Occipital lobe (tissue), 2 donors: Measurements from ENCODE around the gene TH. TPM values are rescaled to one million over a fixed set of nuclear protein-coding genes. Genes with fewer than 3 reads are reported as not detected.
A peak's percentile ranks its signal among the peaks of the same experiment; 100 is the strongest.

ENCODE experiments used
- DNase-seq: peaks from one replicate; lab custom pipeline; 2025; lab: John Stamatoyannopoulos, UW
- total RNA-seq: library from RNA; depleted of rRNA; stranded (reverse); fragments of >200 nt; gene quantifications from one replicate; pipeline ENCODE4 v1.2.3, GENCODE V29; 2014

TH gene
- total RNA-seq, 1 donor from 2014 or later, result not detected

DNA sequence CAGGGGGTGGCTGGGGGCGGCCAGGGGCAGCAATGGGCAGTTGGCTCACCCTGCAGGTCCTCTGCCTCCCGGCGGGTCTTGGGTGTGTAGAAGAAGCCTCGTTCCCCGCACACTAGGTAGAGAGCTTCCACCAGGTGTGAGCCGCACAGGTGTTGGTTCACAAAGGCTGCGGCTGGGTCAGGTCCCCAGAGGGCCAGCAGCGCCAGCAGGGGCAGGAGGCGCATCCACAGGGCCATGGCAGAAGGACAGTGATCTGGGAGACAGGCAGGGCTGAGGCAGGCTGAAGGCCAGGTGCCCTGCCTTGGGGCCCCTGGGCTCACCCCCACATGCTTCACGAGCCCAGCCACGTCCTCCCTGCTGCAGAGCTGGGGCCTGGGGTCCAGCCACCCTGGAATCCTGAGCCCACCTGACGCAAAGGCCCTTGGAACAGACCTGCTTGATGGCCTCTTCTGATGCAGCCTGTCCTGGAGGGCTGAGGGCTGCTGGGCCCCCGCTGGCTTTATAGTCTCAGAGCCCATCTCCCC lies 10.8 kb downstream of the TH start, which contains the start of gene INS:
INS (minus strand) TSS at position 474 of the 524 bp plus-strand sequence; CDS start at position 236, 238 bp downstream.
- no peak for DNase-seq

DNA sequence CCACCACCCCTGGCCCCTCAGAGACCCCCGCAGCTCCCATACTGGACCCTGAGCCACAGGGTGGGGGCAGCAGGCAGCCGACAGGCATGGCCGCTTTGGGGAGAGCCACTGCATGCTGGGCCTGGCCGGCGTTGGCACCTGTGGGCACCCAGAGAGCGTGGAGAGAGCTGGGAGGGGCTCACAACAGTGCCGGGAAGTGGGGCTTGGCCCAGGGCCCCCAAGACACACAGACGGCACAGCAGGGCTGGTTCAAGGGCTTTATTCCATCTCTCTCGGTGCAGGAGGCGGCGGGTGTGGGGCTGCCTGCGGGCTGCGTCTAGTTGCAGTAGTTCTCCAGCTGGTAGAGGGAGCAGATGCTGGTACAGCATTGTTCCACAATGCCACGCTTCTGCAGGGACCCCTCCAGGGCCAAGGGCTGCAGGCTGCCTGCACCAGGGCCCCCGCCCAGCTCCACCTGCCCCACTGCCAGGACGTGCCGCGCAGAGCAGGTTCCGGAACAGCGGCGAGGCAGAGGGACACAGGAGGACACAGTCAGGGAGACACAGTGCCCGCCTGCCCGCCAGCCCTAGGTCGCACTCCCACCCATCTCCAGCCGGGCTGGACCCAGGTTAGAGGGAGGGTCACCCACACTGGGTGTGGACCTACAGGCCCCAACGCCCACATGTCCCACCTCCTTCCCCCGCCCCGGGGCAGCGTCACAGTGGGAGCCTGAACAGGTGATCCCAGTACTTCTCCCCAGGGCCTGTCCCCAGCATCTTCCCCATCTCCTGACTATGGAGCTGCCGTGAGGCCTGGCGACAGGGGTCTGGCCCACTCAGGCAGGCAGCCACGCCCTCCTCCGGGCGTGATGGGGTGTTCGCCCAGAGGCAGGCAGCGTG lies 11.8 kb downstream of the TH start:
- DNase-seq, result no peak

DNA sequence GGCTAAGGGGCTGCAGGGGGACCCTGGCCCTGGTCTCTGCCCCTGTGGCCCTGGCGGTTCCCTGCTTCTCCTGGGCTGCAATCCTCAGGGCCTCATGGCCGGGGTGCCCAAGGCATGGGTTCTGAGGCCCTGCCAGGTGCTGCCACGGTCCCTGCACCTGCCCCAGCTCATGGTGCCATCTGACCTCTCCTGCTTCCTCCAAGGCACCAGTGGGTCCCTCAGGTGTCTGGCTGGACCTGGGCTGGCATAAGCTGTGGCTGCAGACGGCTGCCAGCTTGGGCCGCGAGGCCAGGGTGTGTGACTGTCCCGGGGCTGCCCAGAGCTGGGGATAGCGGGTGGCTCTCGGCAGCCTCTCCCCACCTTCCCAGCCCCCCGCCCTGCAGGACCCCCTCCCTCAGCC lies 12.6 kb downstream of the TH start:
- DNase-seq, result no peak

DNA sequence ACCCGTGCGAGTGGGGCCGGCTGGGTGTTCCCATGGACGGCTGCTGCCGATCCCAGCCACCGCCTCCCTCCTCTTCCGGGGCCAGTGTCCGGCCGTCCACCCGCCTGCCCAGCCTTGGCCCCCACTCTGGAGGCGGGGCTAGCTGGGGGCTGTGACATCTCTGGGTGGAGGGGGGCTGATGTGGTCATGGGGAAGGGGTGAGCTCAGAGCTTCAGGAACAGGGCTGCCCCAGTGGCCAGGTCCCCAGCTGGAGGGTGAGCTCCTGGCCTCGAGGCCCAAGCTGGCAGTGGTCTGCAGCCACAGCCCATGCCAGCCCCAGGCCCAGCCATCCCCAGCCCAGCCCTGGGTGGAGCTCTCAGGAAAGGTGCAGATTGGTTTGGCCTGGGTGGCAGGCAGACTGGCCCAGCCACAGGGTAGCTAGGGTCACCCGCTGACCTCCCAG lies 13.3 kb downstream of the TH start:
- no peak for DNase-seq

DNA sequence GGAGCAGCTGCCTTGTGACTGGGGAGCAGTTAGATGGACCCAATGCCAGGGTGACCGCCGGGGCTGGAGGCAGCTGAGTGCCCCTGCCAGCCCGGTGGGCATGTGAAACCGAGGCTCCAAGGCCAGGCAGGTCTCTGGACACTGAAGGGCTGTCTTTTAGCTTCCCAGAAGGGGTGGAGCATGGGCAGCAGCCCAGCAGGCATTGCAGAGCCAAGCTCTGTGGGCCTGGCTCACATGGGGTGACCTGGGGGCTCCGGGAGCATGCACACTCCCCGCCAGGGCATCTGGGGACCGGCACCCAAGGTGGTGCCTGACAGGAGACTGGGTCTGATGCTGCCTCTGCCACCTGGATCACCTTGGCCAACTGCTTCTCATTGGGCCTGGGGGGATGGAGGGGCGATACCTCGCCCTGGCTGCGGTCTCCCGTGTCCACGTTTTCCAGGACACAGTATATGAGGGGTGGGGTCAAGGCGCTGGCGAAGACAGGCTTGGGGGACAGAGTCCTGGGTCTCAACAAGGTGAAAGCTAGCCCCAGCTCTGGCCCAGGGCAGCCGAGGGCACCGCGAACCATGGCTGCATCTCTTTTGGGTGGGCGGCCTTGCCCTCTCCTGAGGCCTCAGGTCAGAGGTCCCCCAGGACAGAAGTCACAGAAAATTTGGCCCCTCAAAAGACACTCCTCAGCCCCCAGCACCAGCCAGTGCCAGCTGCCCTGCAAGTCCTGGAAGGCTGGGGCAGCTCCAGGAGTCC lies 14.1 kb downstream of the TH start:
- no peak for DNase-seq

DNA sequence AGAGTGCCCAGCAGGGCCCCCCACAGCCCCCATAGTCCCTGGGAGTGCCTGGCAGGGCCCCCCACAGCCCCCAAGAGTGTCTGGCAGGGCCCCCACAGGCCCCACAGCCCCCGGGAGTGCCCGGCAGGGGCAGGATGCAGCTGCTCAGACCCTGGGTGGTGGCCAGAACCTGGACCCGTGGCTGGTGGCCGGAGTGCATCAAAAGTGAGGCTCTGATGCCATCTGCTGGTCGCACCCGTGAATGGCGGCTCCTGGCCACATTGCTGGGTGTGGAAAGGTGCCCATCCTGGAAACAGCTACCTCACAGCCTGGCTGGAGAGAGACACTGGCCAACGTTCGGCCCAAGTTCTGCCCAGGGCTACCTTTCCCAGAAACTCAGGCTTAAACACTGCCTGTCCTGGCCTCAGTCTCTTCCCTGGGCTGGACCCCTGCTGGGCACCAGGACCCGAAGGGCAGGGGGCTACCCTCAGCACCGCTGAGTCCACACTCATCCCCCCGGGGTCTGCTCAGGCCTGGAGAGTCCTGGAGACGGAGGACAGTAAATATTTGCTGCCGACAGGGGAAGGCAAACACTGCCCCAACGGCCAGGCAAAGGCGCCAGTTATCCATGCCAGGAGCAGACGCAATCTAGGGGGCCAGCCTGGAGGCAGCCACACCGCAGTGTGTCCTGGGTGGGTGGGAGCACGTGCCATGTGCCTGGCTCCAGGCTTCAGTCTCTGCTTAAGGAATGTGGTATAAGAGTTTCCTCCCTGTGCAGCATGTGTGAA lies 15.0 kb downstream of the TH start:
- peak; percentile 26 for DNase-seq

DNA sequence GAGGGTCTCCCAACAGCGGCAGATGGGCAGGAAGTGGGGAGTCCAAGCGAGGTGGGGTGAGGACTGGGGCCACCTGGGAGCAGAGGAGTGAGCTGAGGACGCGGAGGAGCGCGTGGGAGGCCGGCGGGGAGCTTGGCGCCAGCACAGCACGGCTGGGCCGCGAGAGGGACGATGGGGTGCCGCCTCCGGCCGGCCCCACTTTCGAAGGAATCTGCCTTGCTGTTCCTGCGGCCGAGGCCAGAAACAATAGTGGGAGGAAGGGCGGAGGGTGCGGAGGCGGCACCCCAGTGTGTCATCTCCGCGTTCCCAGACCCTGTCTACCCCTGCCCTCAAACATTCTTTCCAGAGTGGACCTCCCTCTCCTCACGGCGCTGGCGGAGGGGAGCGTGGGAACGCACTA lies 16.1 kb downstream of the TH start:
- no peak for DNase-seq

DNA sequence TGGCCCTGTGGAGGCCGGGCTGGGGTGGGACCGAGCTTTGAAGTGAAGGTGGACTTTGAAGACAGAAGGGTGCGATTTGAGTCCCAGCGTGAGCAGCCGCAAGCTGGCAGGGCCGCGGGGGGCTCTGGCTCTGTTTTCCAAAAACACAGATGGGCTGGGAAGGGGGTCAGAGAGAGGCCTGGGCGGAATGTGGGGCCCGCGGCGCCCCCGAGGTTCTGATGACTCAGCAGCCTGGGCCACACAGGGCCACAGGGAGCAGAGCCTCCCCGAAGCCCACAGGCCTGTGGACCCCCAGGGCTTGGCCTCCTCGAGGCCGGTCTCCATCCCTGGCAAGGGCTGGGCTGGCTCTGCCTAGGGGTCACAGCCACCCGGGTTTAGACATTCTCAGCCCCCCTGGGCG lies 16.7 kb downstream of the TH start:
- no peak for DNase-seq

DNA sequence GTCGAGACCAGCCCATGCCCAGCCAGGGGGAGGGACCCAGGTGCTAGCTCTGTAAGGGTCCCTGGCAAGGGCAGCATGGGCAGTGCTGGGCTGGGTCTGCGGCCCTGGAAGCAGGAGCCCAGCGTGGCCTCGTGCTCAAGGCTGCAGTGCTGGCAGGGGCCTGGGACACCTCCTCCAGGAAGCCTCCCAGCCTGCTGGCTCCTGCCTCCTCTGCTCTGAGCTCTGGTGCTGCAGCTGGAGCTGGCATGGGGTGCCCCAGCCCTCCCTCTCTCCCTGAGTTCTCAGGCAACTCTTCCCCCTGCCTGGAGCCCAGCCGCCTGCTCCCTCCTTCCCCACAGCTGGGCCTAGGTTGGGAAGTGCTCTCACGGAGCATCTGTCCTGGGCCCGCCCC lies 17.4 kb downstream of the TH start:
- no peak for DNase-seq

DNA sequence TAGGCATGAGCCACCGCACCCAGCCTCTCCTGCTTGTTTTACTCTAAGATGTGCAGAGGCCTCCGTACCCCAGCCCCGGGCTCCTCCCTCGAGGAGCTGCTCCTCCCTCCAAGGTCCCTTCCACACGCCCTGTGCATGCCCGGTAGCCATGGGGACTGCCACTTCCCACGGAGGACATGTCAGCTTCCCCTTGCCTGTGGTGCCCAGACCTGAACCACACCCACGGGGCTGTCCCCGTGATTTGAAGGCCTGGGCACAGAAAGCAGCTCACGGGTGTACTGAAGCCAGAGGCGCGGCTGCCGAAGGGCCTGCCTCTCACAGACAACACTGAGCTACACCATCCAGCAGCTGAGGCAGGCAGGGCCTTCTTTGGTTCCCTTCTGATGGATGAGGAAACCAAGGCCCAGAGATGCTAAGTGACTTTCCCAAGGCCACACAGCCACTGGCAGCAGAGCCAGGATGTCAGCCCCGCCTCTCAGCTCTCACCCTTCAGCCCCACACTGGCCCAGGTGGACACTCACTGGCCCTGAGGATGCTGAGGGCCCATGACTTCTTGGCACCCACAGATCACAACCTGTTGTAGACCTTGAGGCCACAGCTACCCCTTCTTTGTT lies 17.9 kb downstream of the TH start:
- DNase-seq, result no peak

DNA sequence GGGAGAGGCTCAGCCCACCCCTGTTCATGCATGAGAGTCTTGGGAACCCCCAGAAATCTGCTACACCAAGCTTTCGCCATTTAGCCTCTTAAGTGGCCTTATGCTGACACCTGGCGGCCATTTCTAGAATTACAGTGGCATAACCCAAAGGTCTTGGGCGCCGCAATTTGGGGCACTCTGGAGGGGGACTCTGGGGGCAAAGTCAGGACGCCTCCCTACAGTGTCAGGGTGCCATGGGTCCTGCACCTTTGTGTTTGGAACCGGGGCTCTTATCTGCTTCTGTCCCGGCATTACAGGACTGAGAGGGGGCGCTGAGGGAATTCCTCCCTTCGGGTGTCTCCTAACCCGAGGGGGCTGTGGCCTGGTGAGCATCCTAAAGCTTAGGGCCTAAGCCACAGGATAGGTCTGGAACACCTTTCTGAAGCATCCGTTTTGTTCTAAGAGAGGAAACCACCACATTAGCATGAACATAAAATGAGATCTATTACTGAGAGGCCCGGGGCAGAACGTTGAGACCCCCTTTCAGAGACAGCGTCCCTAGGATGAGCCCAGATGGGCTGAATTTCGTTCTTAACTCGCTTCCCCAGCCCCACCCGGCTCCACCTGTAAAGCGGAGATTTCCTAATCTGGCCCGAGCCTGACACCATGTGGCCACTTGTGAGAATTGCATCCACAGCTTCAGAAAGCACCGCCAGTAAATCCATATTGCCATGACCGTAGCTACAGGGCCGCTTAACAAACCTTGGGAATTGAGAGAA lies 19.9 kb downstream of the TH start:
- DNase-seq, result peak; percentile 34

DNA sequence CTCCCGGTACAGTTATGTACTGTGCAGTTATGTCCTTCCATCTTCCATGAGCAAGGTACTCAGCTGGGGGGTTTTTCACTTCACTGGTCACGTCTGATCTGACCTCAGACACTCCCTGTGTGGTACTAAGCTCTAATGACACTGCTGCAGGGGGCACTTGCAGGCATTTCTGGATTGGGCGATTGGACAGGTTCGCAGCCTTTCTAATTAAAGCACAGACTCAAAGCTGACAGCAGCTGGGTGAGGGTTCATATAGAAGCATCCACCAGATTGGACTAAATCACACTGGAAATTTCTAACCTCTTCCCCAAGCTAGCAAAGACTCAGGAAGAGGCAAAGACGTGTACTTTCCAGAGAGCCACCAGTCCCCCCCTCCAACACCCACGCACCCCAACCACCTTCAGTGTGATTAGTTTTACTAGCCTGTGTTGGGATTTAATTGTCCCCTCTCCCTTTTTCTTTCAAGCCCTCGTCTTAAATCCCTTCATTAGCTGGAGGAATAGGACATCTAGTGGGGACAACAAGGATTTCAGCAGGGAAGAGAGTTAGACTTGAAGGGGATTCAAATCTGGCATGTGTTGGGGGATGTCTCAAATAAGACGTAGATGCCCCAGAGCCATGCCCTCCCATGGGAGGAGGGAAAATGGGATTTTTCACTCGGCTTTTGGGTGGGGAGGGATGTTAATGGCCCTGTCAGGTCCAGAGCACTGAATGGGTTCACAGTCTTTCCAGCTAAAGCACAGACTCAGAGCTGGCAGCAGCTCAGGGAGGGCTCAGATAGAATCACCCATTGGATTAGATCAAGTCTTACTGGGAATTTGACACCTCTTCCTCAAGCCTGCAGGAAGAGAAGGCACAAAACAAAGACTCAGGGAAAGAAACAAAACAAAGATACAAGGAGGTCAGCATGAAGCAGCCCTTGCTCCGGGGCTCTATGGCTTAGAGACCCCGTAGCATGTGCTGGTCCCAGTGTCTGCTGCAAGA lies 21.5 kb downstream of the TH start:
- DNase-seq, result no peak

DNA sequence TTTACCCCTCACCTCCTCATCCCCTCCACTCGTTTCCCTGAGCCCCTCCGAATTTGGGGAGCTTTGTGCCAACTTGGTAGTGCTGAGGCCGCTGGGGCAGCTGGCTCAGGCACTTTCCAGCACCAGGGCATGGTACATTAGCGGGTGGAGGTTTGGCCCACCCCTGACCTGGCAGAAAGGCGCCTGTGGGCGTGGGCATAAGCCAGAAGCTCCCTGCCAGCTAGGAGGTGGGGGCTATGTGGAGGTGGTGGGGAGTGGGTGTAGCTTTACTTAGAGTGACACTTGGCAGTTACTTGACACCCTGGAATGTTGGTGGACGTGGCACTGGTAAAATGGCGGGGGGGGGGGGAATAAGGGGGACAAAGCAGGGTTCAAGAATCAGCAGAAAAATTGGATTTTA lies 22.2 kb downstream of the TH start:
- no peak for DNase-seq

DNA sequence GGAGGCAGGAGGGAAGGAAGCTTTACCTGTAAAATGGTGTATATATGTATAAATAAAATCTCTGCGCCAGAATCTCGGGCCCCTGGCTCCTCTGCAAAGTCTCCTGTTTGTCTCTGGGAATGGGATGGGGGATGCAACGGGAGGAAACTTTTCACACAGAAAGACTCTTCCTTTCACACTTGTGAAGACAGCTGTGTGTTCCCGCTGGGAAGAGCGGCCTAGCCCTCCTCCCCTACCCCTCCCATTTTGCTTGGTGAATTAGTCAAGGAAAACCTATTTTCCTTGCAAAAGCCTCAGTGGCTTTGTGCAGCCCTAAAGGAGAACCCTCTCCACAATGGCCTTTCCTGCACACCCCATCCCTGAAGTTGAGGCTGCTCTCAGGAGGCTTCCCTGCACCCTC lies 23.0 kb downstream of the TH start:
- no peak for DNase-seq

DNA sequence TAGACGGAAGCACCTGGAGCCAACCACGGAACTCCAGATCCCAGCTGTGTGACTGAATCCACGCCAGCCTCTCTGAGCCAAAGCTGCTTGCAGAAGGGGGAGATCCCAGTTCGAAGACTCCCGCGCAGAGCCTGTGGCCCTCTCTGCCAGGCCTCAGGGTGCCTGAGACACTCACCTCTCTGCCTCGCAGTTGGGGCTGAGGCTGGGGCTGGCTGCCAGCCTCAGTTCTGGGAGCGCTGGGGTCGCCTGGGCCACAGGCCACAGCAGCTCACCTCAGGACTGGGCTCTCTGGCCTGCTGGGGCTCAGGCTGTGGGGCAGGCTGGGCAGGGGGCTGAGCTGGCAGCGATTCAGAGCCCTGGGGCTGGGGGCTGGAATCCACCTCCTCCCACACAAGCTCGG lies 24.2 kb downstream of the TH start:
- DNase-seq, result no peak

DNA sequence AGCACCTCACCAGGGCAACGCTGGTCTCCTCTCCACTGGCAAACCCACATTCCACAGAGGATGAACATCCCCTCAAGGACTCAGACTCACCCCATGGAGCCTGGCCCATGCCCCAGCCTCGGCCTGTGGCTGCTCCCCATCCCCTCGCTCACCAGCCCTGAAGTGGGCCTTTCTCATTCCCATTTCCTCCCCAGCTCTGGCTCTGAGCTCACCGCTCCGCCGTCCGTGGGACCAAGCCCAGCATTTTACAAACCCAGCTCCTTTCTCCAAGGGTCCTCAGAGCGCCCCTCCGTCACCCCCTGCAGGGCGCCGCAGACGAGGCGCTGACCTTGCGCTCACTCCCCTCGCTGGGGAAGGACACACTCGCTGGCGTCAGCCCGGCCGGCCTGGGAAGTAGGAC lies 25.6 kb downstream of the TH start:
- DNase-seq, result no peak

DNA sequence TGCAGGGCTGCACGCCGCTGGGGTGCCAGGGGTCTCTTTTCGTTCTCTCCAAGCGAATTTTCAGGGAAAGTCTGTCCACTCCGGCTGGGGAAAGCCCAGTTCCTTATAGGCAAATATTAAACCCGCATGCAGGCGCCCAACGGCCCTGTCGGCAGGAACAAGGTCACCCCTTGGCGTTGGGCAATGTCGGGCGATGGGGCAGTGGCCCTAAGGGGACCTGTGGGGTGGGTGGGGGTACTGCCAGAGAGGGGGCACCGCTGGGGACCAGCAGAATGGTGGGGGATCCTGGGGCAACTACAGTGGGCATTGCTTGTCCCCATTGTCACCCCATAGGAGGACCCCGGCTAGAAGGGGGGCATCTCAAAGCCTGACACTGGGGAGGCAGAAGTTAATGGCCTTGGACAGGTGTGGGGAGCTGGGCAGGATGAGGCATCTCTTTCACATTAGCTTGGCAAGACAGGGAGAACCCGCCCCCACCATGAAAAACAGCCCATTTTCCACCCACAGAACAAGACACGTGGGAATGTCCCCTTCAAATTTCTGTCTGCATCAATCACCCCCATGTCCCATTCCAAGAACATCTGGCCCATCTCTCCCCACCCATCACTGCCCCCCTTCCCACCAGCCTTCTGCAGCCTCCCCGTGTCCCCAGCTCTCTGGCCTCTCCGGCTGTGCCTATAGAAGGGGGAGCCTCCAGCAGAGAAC lies 26.9 kb downstream of the TH start:
- DNase-seq, result no peak

DNA sequence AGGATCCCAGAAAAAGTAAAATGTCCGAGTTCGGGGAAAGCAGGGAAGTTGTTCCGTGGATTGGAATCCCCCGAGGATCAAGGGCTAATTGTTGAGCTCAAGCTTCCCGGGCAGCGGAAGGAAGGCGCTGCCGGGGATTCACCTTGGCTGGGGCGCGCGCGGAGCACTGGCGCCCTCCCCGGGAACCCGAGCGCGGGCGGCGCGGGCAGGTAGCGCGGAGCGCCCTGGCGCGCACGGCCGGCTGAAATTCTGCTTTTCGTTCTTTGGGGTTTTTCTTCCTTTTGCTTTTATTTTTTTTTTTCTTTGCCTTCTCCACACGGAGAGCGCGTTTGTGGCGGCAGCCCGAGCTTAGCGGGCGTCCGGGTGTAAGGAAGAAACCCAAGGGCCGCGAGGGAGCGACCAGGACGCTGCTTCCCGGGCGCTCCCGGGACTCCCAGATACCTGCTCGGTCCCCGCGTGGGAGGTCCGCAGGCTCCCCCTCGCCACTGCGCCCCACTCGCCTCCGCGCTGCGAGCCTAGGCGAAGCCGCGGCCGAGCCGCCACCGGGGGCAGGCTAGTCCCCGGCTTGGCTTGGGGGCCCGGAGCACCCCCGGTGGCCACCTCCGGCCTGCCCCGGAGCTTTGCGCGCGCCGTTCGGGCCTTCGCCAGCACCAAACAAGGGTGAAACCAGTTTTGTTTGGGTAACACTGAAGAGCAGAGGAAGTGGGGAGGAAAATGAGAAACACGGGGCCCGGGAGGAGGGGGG lies 27.6 kb downstream of the TH start:
- no peak for DNase-seq
